RCC 7860 (cell line): ENCODE results near the gene FGD3.

ENCODE experiments used
- DNase-seq: peaks from one replicate; pipeline ENCODE4 v3.0.0-alpha.2; 2015; ENCODE audit warnings: low spot score
- FAIRE-seq: peaks from 2 replicates; lab custom pipeline; 2012; peaks lifted over from hg19 to GRCh38; lab: Jason Lieb, UNC

FGD3 gene

DNA sequence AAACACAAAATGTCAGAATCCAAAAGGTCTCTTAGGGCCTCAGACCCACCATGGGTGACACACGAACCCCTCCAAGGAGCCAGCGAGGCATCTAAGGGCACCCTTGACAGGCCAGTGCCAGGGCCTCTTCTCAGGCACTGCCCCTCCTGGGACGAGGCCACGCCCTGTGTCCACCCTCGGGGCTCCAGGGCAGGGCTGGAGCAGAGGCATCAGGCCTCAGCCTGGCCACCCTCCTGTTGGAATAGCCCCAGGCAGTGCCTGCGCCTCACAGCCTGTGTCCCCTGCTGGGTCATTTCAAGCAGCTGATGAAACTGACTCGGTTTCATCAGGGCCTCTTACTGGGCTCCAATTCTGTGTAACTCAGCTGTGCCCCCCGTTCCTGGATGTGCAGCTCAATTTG, 78.4 kb downstream of the FGD3 start:
- FAIRE-seq, result no peak
- DNase-seq, result no peak

DNA sequence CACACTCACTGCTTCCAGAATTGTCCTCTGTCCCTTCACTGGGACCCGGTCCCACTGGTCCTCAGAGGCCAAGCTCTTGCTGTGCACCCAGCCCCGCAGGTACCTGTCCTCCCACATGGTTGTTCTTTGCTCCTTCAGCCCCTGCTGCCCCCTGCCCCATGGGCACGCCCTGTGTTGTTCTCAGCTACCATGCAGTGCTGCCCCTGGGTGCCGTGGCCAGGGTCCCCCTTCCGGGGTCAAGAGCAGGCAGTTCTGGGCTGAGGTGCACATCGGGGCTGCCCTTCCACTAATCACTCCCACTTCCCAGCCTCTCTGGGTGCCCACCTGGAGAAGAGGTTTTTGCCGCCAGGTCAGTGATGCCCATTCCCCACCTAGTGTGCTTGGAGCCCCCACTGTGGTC, 79.3 kb downstream of the FGD3 start:
- FAIRE-seq, result no peak
- DNase-seq, result no peak

DNA sequence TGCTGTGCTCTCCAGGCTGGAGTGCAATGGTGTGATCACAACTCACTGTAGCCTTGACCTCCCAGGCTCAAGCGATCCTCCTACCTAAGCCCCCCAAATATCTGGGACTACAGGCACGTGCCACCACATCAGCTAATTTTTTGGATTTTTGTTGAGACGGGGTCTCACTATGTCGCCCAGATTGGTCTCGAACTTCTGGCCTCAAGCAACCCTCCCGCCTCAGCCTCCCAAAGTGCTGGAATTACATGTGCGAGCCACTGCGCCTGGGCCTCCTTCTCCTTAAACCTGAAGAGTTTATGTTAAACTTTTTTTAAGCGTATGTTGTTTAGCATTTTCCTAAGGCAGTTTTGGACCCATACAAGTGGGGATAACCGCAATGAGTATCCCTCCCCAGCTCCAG, 80.4 kb downstream of the FGD3 start:
- DNase-seq (no peak), FAIRE-seq (no peak)

DNA sequence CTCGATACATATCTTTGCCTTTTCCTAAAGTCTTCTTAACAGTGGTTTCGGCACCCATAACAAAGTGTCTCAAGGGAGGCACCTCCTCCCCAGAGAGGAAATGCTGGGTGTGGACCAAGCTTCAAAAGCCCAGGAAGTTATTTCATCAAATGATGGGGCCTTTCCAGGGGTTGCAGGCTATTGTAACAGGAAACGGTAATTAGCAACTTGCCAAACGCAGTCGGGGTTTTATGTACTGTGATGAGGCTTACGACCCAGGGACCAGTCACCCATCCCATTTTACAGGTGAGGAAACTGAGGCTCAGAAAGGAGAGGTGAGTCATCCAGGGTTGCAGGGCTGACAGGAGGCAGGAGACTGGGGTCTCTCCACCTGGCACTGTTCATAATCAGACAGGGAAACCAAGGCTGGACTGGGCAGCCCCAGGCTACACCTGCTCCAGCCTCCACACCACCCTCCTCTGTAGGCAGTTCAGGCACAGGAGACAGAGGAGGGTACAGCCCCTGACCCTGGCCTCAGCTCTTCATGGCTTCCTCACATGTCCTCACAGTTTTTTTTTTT, 81.2 kb downstream of the FGD3 start:
- DNase-seq (no peak), FAIRE-seq (no peak)

DNA sequence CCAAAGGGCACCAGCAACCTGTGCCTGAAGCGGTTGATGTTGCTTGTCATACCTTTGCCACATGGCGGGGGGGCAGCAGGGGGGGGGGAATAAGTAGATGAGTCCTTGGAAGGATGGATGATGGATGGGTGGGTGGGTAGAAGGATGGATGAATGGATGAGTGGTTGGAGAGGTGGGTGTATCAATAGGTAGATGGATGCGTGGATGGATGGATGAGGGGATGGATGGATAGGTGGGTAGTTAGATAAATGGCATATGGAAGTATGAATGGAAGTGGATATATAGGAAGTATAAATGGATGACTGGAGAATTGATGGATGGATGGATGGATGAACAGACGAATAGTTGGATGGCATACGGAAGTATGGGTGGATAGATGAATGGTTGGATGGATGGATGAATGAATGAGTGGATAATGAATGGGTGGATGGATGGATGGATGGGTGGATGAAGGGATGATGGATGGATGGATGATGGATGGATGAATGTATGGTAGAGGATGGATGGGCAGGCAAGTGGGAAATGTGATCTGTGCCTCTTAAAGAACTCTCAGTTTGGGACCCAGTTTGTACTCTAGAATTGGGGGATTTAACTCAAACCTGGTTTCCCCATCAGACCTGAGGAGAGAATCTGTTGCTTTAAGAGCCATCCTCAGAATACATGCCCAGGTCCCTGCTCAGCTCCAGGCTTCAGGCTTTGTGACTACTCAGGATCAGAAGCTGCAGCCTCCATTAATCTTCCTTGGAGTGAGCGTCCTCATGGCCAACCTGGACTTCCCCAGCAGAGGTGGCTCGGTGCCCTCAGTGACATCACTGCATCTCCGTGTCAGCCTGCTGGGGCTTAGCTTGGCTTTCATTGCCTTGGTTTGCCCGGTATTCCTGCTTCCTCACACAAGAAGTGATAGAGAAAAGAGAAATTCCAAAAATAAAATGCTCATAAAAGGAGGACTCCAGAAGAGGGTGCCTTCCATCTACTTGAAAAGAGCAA, 83.6 kb downstream of the FGD3 start:
- FAIRE-seq (no peak), DNase-seq (no peak)

DNA sequence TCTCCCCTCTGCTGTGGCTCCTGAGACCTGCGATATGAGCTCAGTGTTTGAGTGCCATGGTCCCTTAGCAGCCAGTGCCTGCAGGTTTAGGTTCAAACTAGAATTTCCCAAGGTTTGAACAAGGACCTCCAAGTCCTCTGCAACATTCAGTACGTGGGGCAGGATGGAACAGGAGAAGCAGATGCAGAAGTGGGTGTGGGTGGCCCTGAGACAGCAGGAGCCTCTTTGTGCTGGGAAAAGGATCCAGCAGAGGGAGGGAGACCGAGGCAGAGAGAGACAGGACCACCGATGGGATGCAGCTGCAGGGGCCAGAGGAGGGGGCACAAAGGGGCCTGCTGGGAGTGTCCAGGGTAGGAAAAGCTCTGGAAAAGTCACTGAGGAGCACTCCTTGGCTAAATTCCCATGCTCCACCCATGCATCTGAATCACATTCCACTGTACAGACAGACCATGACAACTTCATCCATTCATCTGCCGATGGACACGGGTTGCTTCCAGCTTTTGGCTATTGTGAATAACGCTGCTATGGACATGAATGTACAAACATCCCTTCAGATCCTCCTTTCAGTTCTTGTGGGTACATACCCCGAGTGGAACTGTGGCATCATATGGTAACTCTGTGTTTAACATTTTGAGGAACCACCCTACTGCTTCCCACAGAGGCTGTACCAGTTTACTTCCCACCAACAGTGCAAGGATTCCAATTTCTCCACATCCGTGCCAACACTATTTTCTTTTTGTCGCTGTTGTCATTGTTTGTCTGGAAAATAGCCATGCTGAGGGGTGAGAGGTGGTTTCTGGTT, 84.5 kb downstream of the FGD3 start:
- DNase-seq, result no peak
- no peak for FAIRE-seq

DNA sequence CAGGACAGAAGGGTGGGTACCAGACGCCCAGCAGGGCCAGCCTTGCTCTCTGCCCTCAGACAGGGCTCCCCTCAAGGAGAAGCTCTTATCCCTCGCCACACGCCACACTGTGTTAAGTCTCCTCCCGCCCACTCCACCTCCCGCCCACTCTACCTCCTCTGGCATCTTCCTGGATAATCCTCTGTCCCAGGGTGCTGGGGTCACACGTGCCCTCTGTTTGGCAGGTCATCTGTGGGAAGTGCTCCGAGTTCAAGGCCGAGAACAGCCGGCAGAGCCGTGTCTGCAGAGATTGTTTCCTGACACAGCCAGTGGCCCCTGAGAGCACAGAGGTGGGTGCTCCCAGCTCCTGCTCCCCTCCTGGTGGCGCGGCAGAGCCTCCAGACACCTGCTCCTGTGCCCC, 85.2 kb downstream of the FGD3 start:
- DNase-seq (no peak), FAIRE-seq (no peak)

DNA sequence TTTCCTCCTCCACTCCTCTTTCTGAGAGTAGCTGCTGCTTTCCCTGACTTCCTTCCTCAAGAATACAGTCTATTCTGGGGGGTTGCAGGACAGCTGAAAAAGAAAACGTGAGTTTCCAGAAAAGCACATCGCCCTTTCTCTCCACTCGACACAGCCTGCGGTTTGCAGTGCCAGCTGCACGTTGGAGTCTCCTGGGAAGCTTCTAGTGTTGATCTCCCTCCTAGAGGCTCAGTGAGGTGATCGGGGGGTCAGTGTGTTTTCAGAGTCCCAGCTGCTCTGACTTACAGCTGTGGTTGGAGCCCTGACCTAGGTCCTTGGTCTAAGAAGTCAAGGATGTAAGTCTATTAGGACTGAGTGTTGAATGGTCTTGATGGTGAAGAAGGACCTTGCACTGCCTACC, 86.2 kb downstream of the FGD3 start:
- DNase-seq (no peak), FAIRE-seq (no peak)

DNA sequence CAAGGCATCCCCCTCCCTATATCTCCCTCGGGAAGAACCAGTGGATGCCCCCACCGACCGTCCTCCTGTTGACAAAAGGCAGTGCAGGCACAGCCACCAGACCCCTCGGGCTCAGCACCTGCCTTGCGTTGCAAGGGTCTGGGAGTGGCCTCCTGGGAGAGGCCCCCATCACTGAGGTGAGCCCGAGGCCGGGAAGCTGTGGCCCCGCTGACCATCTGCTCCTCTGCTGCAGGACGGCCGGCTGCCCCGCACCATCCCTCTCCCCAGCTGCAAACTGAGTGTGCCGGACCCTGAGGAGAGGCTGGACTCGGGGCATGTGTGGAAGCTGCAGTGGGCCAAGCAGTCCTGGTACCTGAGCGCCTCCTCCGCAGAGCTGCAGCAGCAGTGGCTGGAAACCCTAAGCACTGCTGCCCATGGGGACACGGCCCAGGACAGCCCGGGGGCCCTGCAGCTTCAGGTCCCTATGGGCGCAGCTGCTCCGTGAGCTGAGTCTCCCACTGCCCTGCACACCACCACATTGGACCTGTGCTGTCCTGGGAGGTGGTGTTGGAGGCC, 87.9 kb downstream of the FGD3 start:
- FAIRE-seq, result no peak
- no peak for DNase-seq

DNA sequence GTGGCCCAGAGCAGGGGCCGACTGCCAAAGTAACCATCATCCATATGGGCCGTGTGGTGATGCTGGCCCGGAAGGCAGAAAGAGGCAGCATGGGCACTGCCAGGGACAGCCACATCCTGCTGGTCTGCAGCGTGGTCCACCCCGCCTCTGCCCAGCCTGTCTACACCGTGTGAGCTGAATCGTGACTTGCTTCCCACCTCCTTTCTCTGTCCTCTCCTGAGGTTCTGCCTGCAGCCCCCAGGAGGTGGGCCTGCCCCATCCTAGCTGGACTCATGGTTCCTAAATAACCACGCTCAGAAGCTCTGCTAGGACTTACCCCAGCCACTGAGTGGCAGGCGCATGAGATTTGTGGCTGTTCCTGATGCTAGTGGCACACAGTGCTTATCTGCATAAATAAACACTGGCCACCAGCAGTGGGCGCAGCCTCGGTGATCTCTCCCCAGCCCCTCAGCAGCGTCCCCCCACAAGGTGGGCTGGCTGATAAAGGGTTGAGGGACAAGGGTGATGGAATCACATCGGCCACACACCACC, 88.6 kb downstream of the FGD3 start:
- FAIRE-seq (no peak), DNase-seq (no peak)

DNA sequence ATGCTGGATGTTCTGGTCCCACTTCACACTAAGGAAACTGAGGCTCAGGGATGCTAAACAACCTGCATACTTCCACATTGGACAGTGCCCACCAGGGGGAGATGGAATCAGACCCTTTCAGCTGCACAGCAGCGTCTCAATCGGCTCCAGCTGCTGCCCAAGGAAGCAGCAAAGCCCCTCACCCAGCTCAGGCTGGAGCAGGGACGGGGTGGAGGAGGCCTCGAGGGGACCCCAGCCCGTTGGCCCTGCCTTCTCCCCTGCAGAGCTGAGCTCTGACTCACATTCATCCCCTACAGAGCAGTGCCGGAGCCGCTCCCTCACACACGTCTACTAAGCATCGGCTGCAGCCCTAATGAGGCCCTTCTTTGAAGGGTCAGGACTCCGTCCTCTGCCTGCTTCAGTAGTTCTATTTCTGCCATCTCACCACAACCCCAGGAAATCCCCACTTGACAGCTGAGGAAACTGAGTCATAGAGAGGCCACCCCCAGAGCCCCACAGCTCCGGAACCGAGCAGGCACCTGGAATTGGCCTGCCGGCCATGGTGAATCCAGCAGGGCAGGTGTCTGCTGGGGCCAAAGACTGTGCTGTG, 89.7 kb downstream of the FGD3 start:
- DNase-seq, result no peak
- FAIRE-seq, result no peak

DNA sequence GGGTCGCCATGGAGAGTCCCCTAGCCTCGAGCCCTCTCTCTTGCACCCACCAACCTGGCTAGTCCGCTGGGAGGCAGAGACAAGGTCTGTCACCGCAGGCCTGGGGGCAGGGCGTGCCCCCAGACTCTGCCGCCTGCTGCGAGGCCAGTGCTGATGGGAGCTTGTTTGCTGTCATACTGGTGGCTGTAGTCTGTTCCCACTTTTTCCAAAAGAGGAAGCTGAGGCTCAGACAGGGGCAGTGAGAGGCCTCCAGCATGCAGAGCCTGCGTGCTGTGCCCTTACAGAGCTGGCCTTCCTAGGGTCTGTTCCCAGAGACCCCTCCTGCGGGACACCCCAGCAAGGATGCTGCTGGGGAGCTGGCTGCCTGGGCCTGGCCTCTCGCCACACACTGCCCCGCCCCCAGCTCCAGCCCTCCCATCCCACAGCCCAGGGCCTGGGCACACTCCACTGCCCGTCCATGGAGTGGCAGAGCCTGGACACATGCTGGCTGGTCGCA, 90.2 kb downstream of the FGD3 start:
- DNase-seq (no peak), FAIRE-seq (no peak)

DNA sequence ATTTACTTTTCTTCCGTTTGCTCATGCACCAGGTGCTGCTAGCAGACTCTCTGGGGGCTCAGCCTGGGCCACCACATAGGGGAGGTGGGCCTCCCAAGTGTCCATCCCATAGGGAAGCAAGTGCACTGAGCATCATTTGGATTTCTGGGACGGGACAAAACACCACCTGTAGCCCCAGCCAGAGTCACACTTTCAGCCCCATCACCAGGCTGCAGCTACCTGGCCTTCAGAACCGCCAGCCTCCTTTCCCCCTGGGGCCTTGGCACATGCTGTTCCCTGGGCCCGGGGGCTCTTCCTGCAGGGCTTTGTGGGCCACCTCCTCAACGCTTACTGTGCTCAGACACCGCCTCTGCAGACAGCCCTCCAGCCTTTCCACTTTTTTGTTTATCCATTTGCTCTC, 91.6 kb downstream of the FGD3 start:
- no peak for DNase-seq
- FAIRE-seq, result no peak

DNA sequence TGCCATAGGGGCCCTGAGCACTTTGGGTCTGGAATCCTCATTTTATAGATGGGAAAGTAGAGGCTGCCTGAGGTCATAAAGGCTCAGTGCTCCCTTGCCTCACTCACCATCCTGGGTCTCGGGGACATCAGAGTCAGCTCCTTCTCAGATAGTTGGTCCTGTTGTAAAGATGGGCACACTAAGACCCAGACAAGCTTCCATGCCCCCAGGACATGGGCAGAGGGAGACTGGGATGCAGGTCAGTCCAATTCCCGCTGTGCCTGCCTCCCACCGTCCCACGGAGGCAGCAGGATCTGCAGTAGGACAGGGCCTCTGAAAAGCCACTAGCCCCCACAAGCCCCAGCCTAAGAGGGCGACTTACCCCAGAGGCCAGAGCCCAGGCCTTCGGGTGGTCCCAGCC, 92.1 kb downstream of the FGD3 start:
- DNase-seq (no peak), FAIRE-seq (no peak)

DNA sequence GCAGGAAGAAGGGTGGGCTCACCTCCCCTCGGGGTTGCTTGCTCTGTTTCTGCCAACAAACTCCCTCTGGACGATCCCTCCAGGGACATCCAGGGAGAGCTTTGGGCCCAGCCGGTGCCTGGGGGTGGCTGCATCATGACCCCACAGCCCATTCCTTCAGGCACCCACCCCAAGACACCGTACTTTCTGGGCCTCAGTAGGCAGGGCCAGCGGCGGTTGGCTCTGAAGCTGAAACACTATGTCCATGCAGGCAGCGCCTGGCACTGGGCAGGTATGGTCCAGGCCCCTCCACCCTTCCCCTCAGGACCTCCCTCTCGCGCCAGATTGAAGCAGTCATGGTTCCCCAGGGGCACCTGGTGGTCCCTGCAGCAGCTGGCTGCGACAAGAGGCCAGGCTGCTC, 92.7 kb downstream of the FGD3 start:
- FAIRE-seq (no peak), DNase-seq (no peak)

DNA sequence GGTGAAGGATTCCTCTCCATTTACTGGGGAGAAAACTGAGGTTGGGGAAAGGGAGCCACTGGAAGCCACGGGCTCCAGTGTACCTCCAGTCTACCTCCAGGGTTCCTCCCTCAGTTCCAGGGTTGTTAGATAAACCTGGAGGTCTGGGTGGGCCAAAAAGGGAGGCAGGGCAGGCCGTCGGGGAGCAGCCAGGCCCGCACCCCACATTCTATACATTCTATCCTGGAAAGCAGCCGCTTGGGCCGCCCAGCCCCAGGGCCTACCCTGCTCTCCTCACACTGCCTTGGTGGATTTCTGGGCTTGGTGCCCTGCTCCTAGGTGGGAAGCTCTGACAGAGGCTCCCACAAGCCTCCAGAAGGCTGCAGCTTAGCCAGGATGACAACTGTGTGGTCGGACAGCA, 93.1 kb downstream of the FGD3 start:
- no peak for DNase-seq
- no peak for FAIRE-seq

DNA sequence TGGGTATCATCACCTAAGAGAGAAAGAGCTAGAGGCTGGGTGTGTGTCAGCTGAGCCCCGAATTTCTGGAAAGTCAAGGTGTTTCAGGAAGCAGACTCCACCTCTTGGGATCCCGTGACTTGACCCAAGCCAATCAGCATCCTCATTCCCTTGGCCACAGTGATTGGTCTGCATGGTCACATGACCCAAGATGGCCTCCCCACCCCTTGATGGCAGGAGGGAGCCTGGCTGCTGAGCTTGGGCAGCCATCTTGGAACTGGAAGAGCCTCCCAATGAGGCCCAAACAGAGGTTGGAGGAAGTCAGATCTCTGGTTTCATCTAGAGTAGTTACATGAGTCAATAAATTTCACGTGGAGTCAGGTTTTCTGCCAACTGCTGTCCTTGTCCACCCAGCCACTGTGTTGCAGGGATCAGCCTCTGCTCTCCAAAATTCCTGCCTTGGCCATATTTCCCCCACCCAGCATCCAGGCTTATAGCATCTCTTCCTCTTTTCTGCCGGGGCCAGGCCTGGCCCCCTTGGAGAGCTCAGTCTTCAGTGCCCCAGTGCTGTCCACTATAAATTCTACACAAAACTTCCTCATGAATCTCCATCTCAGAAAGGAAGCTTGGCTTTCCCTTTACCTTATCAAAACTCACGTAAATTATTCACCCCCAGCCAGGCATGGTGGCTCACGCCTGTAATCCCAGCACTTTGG, 93.9 kb downstream of the FGD3 start:
- DNase-seq (no peak), FAIRE-seq (no peak)

DNA sequence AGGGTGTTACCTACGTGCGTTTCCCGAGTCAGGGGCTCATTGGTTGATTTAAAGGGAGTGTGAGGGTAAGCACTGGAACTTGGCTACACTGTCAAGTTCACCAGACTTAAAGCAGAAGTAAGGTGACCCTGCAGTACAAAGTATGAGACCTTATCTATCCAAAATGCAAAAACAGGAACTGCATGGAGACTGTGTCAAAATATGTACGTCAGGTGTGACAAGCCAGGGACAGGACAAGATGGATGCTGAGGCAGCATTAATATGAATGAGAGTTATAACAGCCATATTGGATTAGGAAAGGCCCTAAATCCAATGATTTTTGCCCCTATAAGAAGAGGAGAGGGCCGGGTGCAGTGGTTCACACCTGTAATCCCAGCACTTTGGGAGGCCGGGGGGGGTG, 95.8 kb downstream of the FGD3 start:
- DNase-seq (no peak), FAIRE-seq (no peak)

DNA sequence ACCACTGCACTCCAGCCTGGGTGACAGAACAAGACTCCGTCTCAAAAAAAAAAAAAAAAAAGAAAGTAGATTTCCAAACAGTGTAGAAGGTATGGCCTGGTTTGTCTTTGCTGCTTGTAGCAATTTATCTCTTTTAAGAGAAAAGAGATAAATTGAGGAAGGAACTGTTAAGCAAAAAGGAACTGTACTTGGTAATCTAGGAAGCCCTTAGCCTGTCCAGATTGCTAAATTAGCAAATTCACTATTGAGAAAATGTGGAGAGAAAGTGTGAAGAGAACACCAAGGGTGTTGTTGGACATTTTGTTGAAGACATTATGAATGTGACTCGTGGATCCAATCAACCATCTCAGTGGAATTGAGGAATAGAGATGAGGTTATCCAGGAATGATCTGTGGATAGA, 98.2 kb downstream of the FGD3 start:
- no peak for FAIRE-seq
- DNase-seq, result no peak
